Panc1 (cell line): ENCODE measurements around the gene SATB2. TPM values are rescaled to one million over a fixed set of nuclear protein-coding genes. Genes with fewer than 3 reads are reported as not detected.
A peak's percentile ranks its signal among the peaks of the same experiment; 100 is the strongest.

Source experiments
- ATAC-seq: fragments of 200-7000 bp; cut with Tn5 transposase; 2 replicates; pipeline ENCODE4 v1.9.1; 2020; ENCODE audit warnings: mild to moderate bottlenecking, moderate library complexity
- BruUV-seq: library from RNA; stranded (reverse); fragments of 400-500 nt; replicated peaks from 2 replicates; lab custom pipeline; 2021; lab: Mats Ljungman, UMichigan
- CTCF ChIA-PET: fragments of 300-600 bp; sonication (Branson Sonifier 250); formaldehyde crosslinking; loops from one replicate; lab custom pipeline; 2022; ENCODE audit warnings: antibody characterized with exemption; lab: Charles Lee
- POLR2A ChIA-PET: fragments of 300-600 bp; sonication (Branson Sonifier 250); formaldehyde crosslinking; loops from one replicate; lab custom pipeline; 2022; ENCODE audit warnings: antibody characterized with exemption; lab: Charles Lee
- DNase-seq: peaks from one replicate; pipeline ENCODE4 v3.0.0-alpha.2; 2010; ENCODE audit warnings: low read depth, low spot score
- H3K27ac ChIP-seq: 2 replicates; pipeline ENCODE4 v1.5.1; 2011; ENCODE audit warnings: mild to moderate bottlenecking, low read length, inconsistent platforms
- H3K27me3 ChIP-seq: fragments of 200-500 bp; sonication (Bioruptor generic); 2 replicates; pipeline ENCODE4 v1.6.0; 2014; ENCODE audit warnings: low read length, inconsistent platforms; ENCODE audit not compliant: control insufficient read depth, insufficient read depth
- H3K36me3 ChIP-seq: fragments of 200-500 bp; sonication (Bioruptor generic); 2 replicates; pipeline ENCODE4 v1.5.1; 2014; ENCODE audit warnings: inconsistent platforms, mild to moderate bottlenecking, low read length, moderate library complexity; ENCODE audit not compliant: control insufficient read depth, insufficient read depth
- H3K4me1 ChIP-seq: 2 replicates; pipeline ENCODE4 v1.5.1; 2011; ENCODE audit warnings: inconsistent platforms, mild to moderate bottlenecking, low read length, moderate library complexity; ENCODE audit not compliant: control insufficient read depth, insufficient read depth
- H3K4me3 ChIP-seq, 2 experiments: 2 replicates each; pipeline ENCODE4 v1.5.1; 2011 to 2012; ENCODE audit warnings: low read depth in 2 of 2, low read length in 2 of 2, mild to moderate bottlenecking in 2 of 2, inconsistent platforms in 1 of 2, moderate library complexity in 1 of 2
- H3K9me3 ChIP-seq: fragments of 200-500 bp; sonication (Bioruptor generic); 2 replicates; pipeline ENCODE4 v1.5.1; 2014; ENCODE audit warnings: low read depth, mild to moderate bottlenecking, inconsistent platforms, low read length, moderate library complexity; ENCODE audit not compliant: control insufficient read depth, insufficient read depth
- CTCF ChIP-seq: fragments of 450-650 bp; IDR thresholded peaks from 2 replicates; pipeline ENCODE4 v1.5.1; 2017; ENCODE audit warnings: mild to moderate bottlenecking
- POLR2AphosphoS5 ChIP-seq: IDR thresholded peaks from 2 replicates; pipeline ENCODE4 v1.6.1; 2012; ENCODE audit warnings: mild to moderate bottlenecking, low read depth, low read length, moderate library complexity
- REST ChIP-seq, 2 experiments: IDR thresholded peaks; 2 replicates each; pipeline ENCODE4 v1.6.1; 2011 to 2012; ENCODE audit warnings: low read depth in 2 of 2, control low read depth in 1 of 2, low read length in 1 of 2, mild to moderate bottlenecking in 1 of 2, moderate library complexity in 1 of 2; ENCODE audit not compliant: insufficient read depth in 1 of 2
- SIN3A ChIP-seq: IDR thresholded peaks from 2 replicates; pipeline ENCODE4 v1.6.1; 2012; ENCODE audit warnings: low read depth, mild to moderate bottlenecking, low read length, moderate library complexity, borderline replicate concordance; ENCODE audit not compliant: insufficient read depth
- TCF7L2 ChIP-seq: IDR thresholded peaks from 2 replicates; pipeline ENCODE4 v1.6.1; 2011; ENCODE audit warnings: mild to moderate bottlenecking, low read depth, low read length, inconsistent platforms
- in situ Hi-C: cut with HindIII; loops from 2 replicates; pipeline ENCODE4 v1.10.0; 2016; ENCODE audit warnings: low sequenced_read_pairs, low pct_unique_long_range_greater_than_20kb
- intact Hi-C: fragments of 100-400 bp; cut with micrococcal nuclease; formaldehyde crosslinking; loops from one replicate; pipeline ENCODE4 v1.10.0; 2022; ENCODE audit not compliant: unreplicated experiment
- total RNA-seq: library from RNA; stranded (reverse); gene quantifications from one replicate; pipeline ENCODE4 v1.2.1, GENCODE V29; 2021; ENCODE audit not compliant: unreplicated experiment

The SATB2 gene
- total RNA-seq, 1 experiment from 2014 or later: 43.2 TPM

GRCh38 chr2:199441759-199442158 lies 16.0 kb downstream of the SATB2 start:
- in situ Hi-C loops: no loop called here
- Histone ChIP-seq H3K9me3 (no peaks in the 10 kb centered on the region), H3K36me3 (peaks cover 4% of the 10 kb centered on the region; the same call in 1 of the 2 replicates), H3K27me3 (no peaks in the 10 kb centered on the region), H3K4me1 (peaks cover 75% of the 10 kb centered on the region), H3K4me3 (no peak overlapping the region), H3K27ac (peak overlapping the region; percentile 62)
- ATAC-seq (0 out of 2 replicates have a peak, but pooled peaks have one; percentile 17), DNase-seq (no peak)
- CTCF ChIA-PET: no interaction called here
- POLR2A ChIA-PET: no interaction called here
- no peak for TF ChIP-seq TCF7L2
- no peak for TF ChIP-seq SIN3A
- no peak for TF ChIP-seq REST (IDR thresholded peaks at IDR 0.05; ENCODE audit: insufficient read depth in 1 of 2, low read depth in 2 of 2, low read length in 1 of 2)
- TF ChIP-seq CTCF: no peak
- no peak for TF ChIP-seq POLR2AphosphoS5
- no TSS peak for BruUV-seq
- intact Hi-C loops: no loop called here

GRCh38 chr2:199440118-199440517 lies 17.6 kb downstream of the SATB2 start:
- H3K9me3 ChIP-seq: no peaks in the 10 kb centered on the region
- POLR2A ChIA-PET: no interaction called here
- intact Hi-C loops: no loop called here
- CTCF ChIA-PET: no interaction called here
- no peak overlapping the region for H3K4me3 ChIP-seq
- no TSS peak for BruUV-seq
- H3K27ac ChIP-seq: 0 out of 2 replicates have a peak overlapping the region, but pooled peaks have one; percentile 3
- H3K27me3 ChIP-seq: no peaks in the 10 kb centered on the region
- DNase-seq (no peak), ATAC-seq (no peak)
- TF ChIP-seq REST (IDR thresholded peaks at IDR 0.05; ENCODE audit: insufficient read depth in 1 of 2, low read depth in 2 of 2, low read length in 1 of 2): no peak
- no peak for TF ChIP-seq POLR2AphosphoS5
- no peak for TF ChIP-seq CTCF
- TF ChIP-seq TCF7L2: no peak
- no peak for TF ChIP-seq SIN3A
- in situ Hi-C loops: no loop called here
- H3K4me1 ChIP-seq: peaks cover 76% of the 10 kb centered on the region
- peaks cover 4% of the 10 kb centered on the region; the same call in 1 of the 2 replicates for H3K36me3 ChIP-seq
